Adipose tissue (tissue), 3 donors: Measurements from ENCODE around the gene TFEC. TPM values are rescaled to one million over a fixed set of nuclear protein-coding genes. Genes with fewer than 3 reads are reported as not detected.
"Not testable (repeated sequence)": the region's sequence is repeated elsewhere in the genome, so short reads cannot be mapped to it uniquely, and the experiment has no call there.

ENCODE experiments used
- H3K27ac ChIP-seq: one replicate; pipeline ENCODE4 v1.5.1; 2013; ENCODE audit warnings: low read depth, low read length
- WGBS, 3 donors: extraction: QIAGEN DNeasy Blood & Tissue Kit; methylation state at CpG; one replicate each; pipeline ENCODE4 v1.1.7; 2013; 5-methylcytosine and 5-hydroxymethylcytosine counted together
- polyA plus RNA-seq, 3 donors: library from polyadenylated mRNA; stranded (reverse); fragments of 200-250 nt; gene quantifications; one replicate each; pipeline ENCODE4 v1.2.3, GENCODE V29; 2013
- donor health status: healthy with polysubstance abuse.
- donor health status: Bipolar disorder and iron deficiency.
- donor health status: healthy.

The TFEC gene
- polyA plus RNA-seq, 3 donors, result 0.52 to 1.6 (median 1.5) TPM

- no peak overlapping the region for H3K27ac ChIP-seq
- WGBS, 3 donors, result 74 to 83% (median 83%) methylated on average over 5 of the region's 5 CpGs
These were observed 88.8 kb downstream of the TFEC start for GRCh38 chr7:115941703-115942268.

- WGBS, 3 donors, result 69 to 84% (median 81%) methylated on average over 3 of the region's 3 CpGs
- no peak overlapping the region for H3K27ac ChIP-seq
These were observed 90.0 kb downstream of the TFEC start for GRCh38 chr7:115940460-115941060.

GRCh38 chr7:115937960-115938359, 92.6 kb downstream of the TFEC start:
- WGBS, 3 donors, result 64 to 74% (median 69%) methylated on average over 1 of the region's 1 CpG
- H3K27ac ChIP-seq, result no peak overlapping the region

GRCh38 chr7:115933471-115933870, 97.1 kb downstream of the TFEC start:
- 73 to 81% (median 80%) methylated on average over 4 of the region's 4 CpGs for WGBS, 3 donors

GRCh38 chr7:115932880-115933279, 97.7 kb downstream of the TFEC start:
- H3K27ac ChIP-seq, result no peak overlapping the region
- WGBS, 3 donors, result 30 to 69% (median 65%) methylated on average over 2 of the region's 2 CpGs

More at GRCh38 chr7:115933471-115933870, 97.1 kb downstream of the TFEC start:
- no peak overlapping the region for H3K27ac ChIP-seq

- H3K27ac ChIP-seq, result not testable (repeated sequence)
- whole genome bisulfite sequencing, 3 donors, result 95 to 98% (median 98%) methylated on average over 2 to 3 of the region's 4 CpGs
These were observed 100.4 kb downstream of the TFEC start for GRCh38 chr7:115930184-115930583.

- not testable (repeated sequence) for H3K27ac ChIP-seq
- WGBS, 3 donors, result 95 to 98% (median 96%) methylated on average over 3 of the region's 3 CpGs
These were observed 100.8 kb downstream of the TFEC start for GRCh38 chr7:115929736-115930135.

GRCh38 chr7:115924411-115924810, 106.2 kb downstream of the TFEC start:
- WGBS, 3 donors, result 29 to 61% (median 49%) methylated on average over 2 of the region's 2 CpGs
- H3K27ac ChIP-seq, result no peak overlapping the region

- no peak overlapping the region for H3K27ac ChIP-seq
- WGBS, 3 donors, result 88 to 98% (median 98%) methylated on average over 1 of the region's 1 CpG
These were observed 110.2 kb downstream of the TFEC start for GRCh38 chr7:115920367-115920766.

- 63 to 78% (median 72%) methylated on average over 1 of the region's 1 CpG for WGBS, 3 donors
- no peak overlapping the region for H3K27ac ChIP-seq
These were observed 115.6 kb downstream of the TFEC start for GRCh38 chr7:115914951-115915350.

- no peak overlapping the region for H3K27ac ChIP-seq
- 57 to 67% (median 62%) methylated on average over 3 of the region's 3 CpGs for WGBS, 3 donors
These were observed 119.1 kb downstream of the TFEC start for GRCh38 chr7:115911465-115911864.

GRCh38 chr7:115910541-115911164, 119.9 kb downstream of the TFEC start:
- 2% methylated on average over 5 of the region's 5 CpGs for WGBS, 3 donors
- H3K27ac ChIP-seq, result no peak overlapping the region

- 71 to 77% (median 72%) methylated on average over 1 of the region's 1 CpG for WGBS, 3 donors
- H3K27ac ChIP-seq, result no peak overlapping the region
These were observed 123.8 kb downstream of the TFEC start for GRCh38 chr7:115906731-115907130.

- WGBS, 3 donors, result 91 to 96% (median 94%) methylated on average over 3 of the region's 3 CpGs
- no peak overlapping the region for H3K27ac ChIP-seq
These were observed 140.9 kb downstream of the TFEC start for GRCh38 chr7:115889669-115889984.

GRCh38 chr7:115888981-115889668, 141.4 kb downstream of the TFEC start:
- 76 to 85% (median 81%) methylated on average over 11 of the region's 11 CpGs for WGBS, 3 donors
- no peak overlapping the region for H3K27ac ChIP-seq

- 69 to 78% (median 70%) methylated on average over 2 of the region's 2 CpGs for WGBS, 3 donors
- no peak overlapping the region for H3K27ac ChIP-seq
These were observed 145.0 kb downstream of the TFEC start for GRCh38 chr7:115885550-115885949.
